ENCODE data around the gene NXPH1.

NXPH1 gene

DNA sequence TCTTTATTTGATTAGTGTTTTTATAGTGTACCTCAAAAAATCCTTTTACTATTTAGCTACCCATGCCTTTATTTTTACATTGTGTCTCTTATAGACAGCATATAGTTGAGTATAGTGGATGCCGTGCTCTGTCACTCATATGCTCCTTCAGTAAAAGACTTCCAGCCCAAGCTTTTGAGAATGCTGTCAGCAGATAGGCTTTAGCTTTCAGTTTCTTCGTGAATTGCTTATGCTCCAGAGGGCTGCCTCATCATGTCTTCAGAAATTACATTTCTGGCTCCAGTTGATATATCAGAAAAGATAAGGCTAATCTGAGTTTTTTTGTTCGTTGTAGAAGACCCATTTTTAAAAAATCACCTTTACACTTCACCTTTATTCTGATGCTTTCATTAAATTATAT, 332.0 kb downstream of the NXPH1 start:
- Histone ChIP-seq H3K4me2 (ENCODE audit: low read length) (no peak overlapping the region), H4K91ac (ENCODE audit: low read depth, low read length) (no peak overlapping the region), H3K9ac (ENCODE audit: low read length) (no peak overlapping the region), H3K79me1 (ENCODE audit: low read length) (no peaks in the 10 kb centered on the region), H3K4me3 (ENCODE audit: low read depth, low read length) (no peak overlapping the region), H3K9me3 (ENCODE audit: insufficient read depth, low read depth, low read length) (no peaks in the 10 kb centered on the region), H3K23ac (ENCODE audit: low read length) (no peak overlapping the region), H3K36me3 (ENCODE audit: control insufficient read depth in 1 of 2, insufficient read depth in 2 of 2, low read length in 2 of 2) (no peaks in the 10 kb centered on the region), H2AFZ (ENCODE audit: insufficient read depth, low read length, poor library complexity) (no peak overlapping the region), H4K8ac (ENCODE audit: low read depth, low read length) (no peak overlapping the region), H3K79me2 (ENCODE audit: control insufficient read depth, insufficient read depth, low read length, poor library complexity) (no peaks in the 10 kb centered on the region), H3K18ac (ENCODE audit: low read length) (no peak overlapping the region), H2BK120ac (ENCODE audit: insufficient read depth, low read length, poor library complexity) (no peak overlapping the region), H2BK5ac (ENCODE audit: low read depth, low read length, poor library complexity) (no peak overlapping the region), H3K4me1 (ENCODE audit: control insufficient read depth in 1 of 2, insufficient read depth in 2 of 2, low read length in 2 of 2) (no peaks in the 10 kb centered on the region), H4K12ac (ENCODE audit: low read depth, low read length) (no peak overlapping the region), H3K4ac (ENCODE audit: low read depth, low read length) (no peak overlapping the region), H3K27me3 (ENCODE audit: insufficient read depth, low read length) (no peaks in the 10 kb centered on the region), H3K27ac (ENCODE audit: low read depth, low read length) (no peak overlapping the region), H2BK12ac (ENCODE audit: low read length) (no peak overlapping the region), H3K14ac (ENCODE audit: low read length) (no peak overlapping the region), H2AK5ac (ENCODE audit: low read length) (no peak overlapping the region)
- no CpG with 5 or more reads among the region's 3 CpGs for WGBS (ENCODE audit: extremely low coverage, insufficient coverage, insufficient read length)
- no peak for DNase-seq

DNA sequence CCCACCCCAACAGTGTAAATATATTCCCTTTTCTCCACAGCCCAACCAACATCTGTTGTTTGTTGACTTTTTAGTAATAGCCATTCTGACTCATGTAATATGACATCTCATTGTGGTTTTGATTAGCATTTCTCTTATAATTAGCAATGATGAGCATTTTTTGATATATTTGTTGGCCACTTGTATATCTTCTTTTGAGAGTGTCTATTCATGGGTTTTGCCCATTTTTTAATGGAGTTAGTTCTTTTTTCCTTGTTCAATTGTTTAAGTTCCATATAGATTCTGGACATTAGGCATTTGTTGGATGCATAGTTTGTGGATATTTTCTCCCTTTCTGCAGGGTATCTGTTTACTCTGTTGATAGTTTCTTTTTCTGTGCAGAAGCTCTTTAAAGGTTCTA, 340.1 kb downstream of the NXPH1 start:
- Histone ChIP-seq H3K79me2 (ENCODE audit: control insufficient read depth, insufficient read depth, low read length, poor library complexity) (no peaks in the 10 kb centered on the region), H3K36me3 (ENCODE audit: control insufficient read depth in 1 of 2, insufficient read depth in 2 of 2, low read length in 2 of 2) (no peaks in the 10 kb centered on the region), H3K27ac (ENCODE audit: low read depth, low read length) (no peak overlapping the region), H4K91ac (ENCODE audit: low read depth, low read length) (no peak overlapping the region), H3K27me3 (ENCODE audit: insufficient read depth, low read length) (no peaks in the 10 kb centered on the region), H2BK5ac (ENCODE audit: low read depth, low read length, poor library complexity) (no peak overlapping the region), H4K8ac (ENCODE audit: low read depth, low read length) (no peak overlapping the region), H3K4me2 (ENCODE audit: low read length) (no peak overlapping the region), H2BK120ac (ENCODE audit: insufficient read depth, low read length, poor library complexity) (no peak overlapping the region), H3K14ac (ENCODE audit: low read length) (no peak overlapping the region), H3K4ac (ENCODE audit: low read depth, low read length) (no peak overlapping the region), H3K9ac (ENCODE audit: low read length) (no peak overlapping the region), H2AK5ac (ENCODE audit: low read length) (no peak overlapping the region), H3K18ac (ENCODE audit: low read length) (no peak overlapping the region), H3K4me1 (ENCODE audit: control insufficient read depth in 1 of 2, insufficient read depth in 2 of 2, low read length in 2 of 2) (no peaks in the 10 kb centered on the region), H3K23ac (ENCODE audit: low read length) (no peak overlapping the region), H3K79me1 (ENCODE audit: low read length) (no peaks in the 10 kb centered on the region), H3K9me3 (ENCODE audit: insufficient read depth, low read depth, low read length) (no peaks in the 10 kb centered on the region), H3K4me3 (ENCODE audit: low read depth, low read length) (no peak overlapping the region), H4K12ac (ENCODE audit: low read depth, low read length) (no peak overlapping the region), H2BK12ac (ENCODE audit: low read length) (no peak overlapping the region), H2AFZ (ENCODE audit: insufficient read depth, low read length, poor library complexity) (no peak overlapping the region)
- no peak for DNase-seq

GRCh38 chr7:8778459-8778858, 345.1 kb downstream of the NXPH1 start:
- no peak for DNase-seq
- no peak overlapping the region for H3K9ac ChIP-seq (ENCODE audit: low read length)
- no peak overlapping the region for H3K4me3 ChIP-seq (ENCODE audit: low read depth, low read length)
- H3K18ac ChIP-seq (ENCODE audit: low read length), result no peak overlapping the region
- H2AK5ac ChIP-seq (ENCODE audit: low read length), result no peak overlapping the region
- H3K27me3 ChIP-seq (ENCODE audit: insufficient read depth, low read length), result no peaks in the 10 kb centered on the region
- H2BK5ac ChIP-seq (ENCODE audit: low read depth, low read length, poor library complexity), result no peak overlapping the region
- no peak overlapping the region for H3K14ac ChIP-seq (ENCODE audit: low read length)
- H2BK12ac ChIP-seq (ENCODE audit: low read length), result no peak overlapping the region
- H3K36me3 ChIP-seq (ENCODE audit: control insufficient read depth in 1 of 2, insufficient read depth in 2 of 2, low read length in 2 of 2), result no peaks in the 10 kb centered on the region
- no peak overlapping the region for H4K91ac ChIP-seq (ENCODE audit: low read depth, low read length)
- H3K9me3 ChIP-seq (ENCODE audit: insufficient read depth, low read depth, low read length), result no peaks in the 10 kb centered on the region
- WGBS (ENCODE audit: extremely low coverage, insufficient coverage, insufficient read length), result no CpG with 5 or more reads among the region's 2 CpGs
- no peaks in the 10 kb centered on the region for H3K4me1 ChIP-seq (ENCODE audit: control insufficient read depth in 1 of 2, insufficient read depth in 2 of 2, low read length in 2 of 2)
- no peak overlapping the region for H2BK120ac ChIP-seq (ENCODE audit: insufficient read depth, low read length, poor library complexity)
- no peaks in the 10 kb centered on the region for H3K79me1 ChIP-seq (ENCODE audit: low read length)
- no peak overlapping the region for H2AFZ ChIP-seq (ENCODE audit: insufficient read depth, low read length, poor library complexity)
- no peak overlapping the region for H4K12ac ChIP-seq (ENCODE audit: low read depth, low read length)
- H4K8ac ChIP-seq (ENCODE audit: low read depth, low read length), result no peak overlapping the region
- no peak overlapping the region for H3K4me2 ChIP-seq (ENCODE audit: low read length)
- H3K23ac ChIP-seq (ENCODE audit: low read length), result no peak overlapping the region
- H3K27ac ChIP-seq (ENCODE audit: low read depth, low read length), result no peak overlapping the region
- H3K79me2 ChIP-seq (ENCODE audit: control insufficient read depth, insufficient read depth, low read length, poor library complexity), result no peaks in the 10 kb centered on the region
- no peak overlapping the region for H3K4ac ChIP-seq (ENCODE audit: low read depth, low read length)

DNA sequence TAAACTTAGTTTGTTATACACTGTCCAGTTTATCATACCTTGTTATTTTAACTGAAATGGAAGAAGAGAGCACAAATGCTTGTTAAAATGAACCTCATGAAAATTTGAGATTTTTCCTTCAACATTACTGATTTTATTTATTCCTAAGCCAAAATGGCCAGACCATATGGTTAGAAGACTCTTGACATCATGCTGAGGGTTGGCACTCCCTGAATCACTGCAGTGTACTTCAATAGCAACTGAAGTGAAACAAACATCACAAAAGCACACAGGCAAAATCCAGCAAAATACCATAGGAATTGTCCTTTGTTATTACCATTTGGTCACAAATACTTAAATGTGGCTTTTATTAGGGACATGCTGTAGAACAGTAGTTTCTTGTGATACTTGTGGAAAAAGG, 347.8 kb downstream of the NXPH1 start:
- no peak overlapping the region for H3K23ac ChIP-seq (ENCODE audit: low read length)
- no peak overlapping the region for H2BK12ac ChIP-seq (ENCODE audit: low read length)
- no peak overlapping the region for H3K4me3 ChIP-seq (ENCODE audit: low read depth, low read length)

DNA sequence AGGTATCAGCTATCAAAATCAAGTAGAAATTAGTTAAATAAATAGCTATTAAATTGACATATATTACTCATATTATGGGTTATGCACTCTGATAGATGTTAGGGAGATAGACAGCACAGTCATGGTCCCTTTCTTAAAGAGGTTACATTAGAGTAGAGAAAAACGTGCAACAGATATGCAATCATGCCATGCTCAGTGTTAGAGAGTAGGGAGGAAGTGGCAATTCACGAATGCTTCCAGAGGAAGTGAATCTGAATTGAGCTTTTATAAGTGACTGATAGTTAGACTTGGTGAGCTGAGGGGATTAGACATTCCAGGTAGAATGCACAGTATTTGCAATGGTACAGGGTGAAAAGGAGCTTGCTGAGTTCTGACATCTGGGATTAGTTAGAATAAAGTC, 349.8 kb downstream of the NXPH1 start:
- Histone ChIP-seq H3K18ac (ENCODE audit: low read length) (no peak overlapping the region), H3K79me2 (ENCODE audit: control insufficient read depth, insufficient read depth, low read length, poor library complexity) (no peaks in the 10 kb centered on the region), H2AFZ (ENCODE audit: insufficient read depth, low read length, poor library complexity) (no peak overlapping the region), H4K91ac (ENCODE audit: low read depth, low read length) (no peak overlapping the region), H3K4me1 (ENCODE audit: control insufficient read depth in 1 of 2, insufficient read depth in 2 of 2, low read length in 2 of 2) (no peaks in the 10 kb centered on the region), H4K8ac (ENCODE audit: low read depth, low read length) (no peak overlapping the region), H3K27me3 (ENCODE audit: insufficient read depth, low read length) (no peaks in the 10 kb centered on the region), H3K27ac (ENCODE audit: low read depth, low read length) (no peak overlapping the region), H2BK12ac (ENCODE audit: low read length) (no peak overlapping the region), H3K23ac (ENCODE audit: low read length) (no peak overlapping the region), H3K4me3 (ENCODE audit: low read depth, low read length) (no peak overlapping the region), H2AK5ac (ENCODE audit: low read length) (no peak overlapping the region), H2BK120ac (ENCODE audit: insufficient read depth, low read length, poor library complexity) (no peak overlapping the region), H3K4me2 (ENCODE audit: low read length) (no peak overlapping the region), H3K9ac (ENCODE audit: low read length) (no peak overlapping the region), H3K36me3 (ENCODE audit: control insufficient read depth in 1 of 2, insufficient read depth in 2 of 2, low read length in 2 of 2) (no peaks in the 10 kb centered on the region), H4K12ac (ENCODE audit: low read depth, low read length) (no peak overlapping the region), H3K14ac (ENCODE audit: low read length) (no peak overlapping the region), H3K79me1 (ENCODE audit: low read length) (no peaks in the 10 kb centered on the region), H3K9me3 (ENCODE audit: insufficient read depth, low read depth, low read length) (no peaks in the 10 kb centered on the region), H3K4ac (ENCODE audit: low read depth, low read length) (no peak overlapping the region), H2BK5ac (ENCODE audit: low read depth, low read length, poor library complexity) (no peak overlapping the region)
- no CpG with 5 or more reads among the region's 2 CpGs for WGBS (ENCODE audit: extremely low coverage, insufficient coverage, insufficient read length)
- DNase-seq, result no peak

More for the DNA sequence above, 347.8 kb downstream of the NXPH1 start:
- no peak overlapping the region for H3K14ac ChIP-seq (ENCODE audit: low read length)
- no peak overlapping the region for H4K8ac ChIP-seq (ENCODE audit: low read depth, low read length)
- no peak overlapping the region for H3K27ac ChIP-seq (ENCODE audit: low read depth, low read length)
- H3K4me2 ChIP-seq (ENCODE audit: low read length), result no peak overlapping the region
- no peaks in the 10 kb centered on the region for H3K79me1 ChIP-seq (ENCODE audit: low read length)
- no peak overlapping the region for H2BK120ac ChIP-seq (ENCODE audit: insufficient read depth, low read length, poor library complexity)
- H4K12ac ChIP-seq (ENCODE audit: low read depth, low read length), result no peak overlapping the region
- no peak for DNase-seq
- no peak overlapping the region for H4K91ac ChIP-seq (ENCODE audit: low read depth, low read length)
- no peak overlapping the region for H2AK5ac ChIP-seq (ENCODE audit: low read length)
- no peak overlapping the region for H3K18ac ChIP-seq (ENCODE audit: low read length)
- H2AFZ ChIP-seq (ENCODE audit: insufficient read depth, low read length, poor library complexity), result no peak overlapping the region
- H3K79me2 ChIP-seq (ENCODE audit: control insufficient read depth, insufficient read depth, low read length, poor library complexity), result no peaks in the 10 kb centered on the region
- H3K9me3 ChIP-seq (ENCODE audit: insufficient read depth, low read depth, low read length), result no peaks in the 10 kb centered on the region
- no peaks in the 10 kb centered on the region for H3K36me3 ChIP-seq (ENCODE audit: control insufficient read depth in 1 of 2, insufficient read depth in 2 of 2, low read length in 2 of 2)
- no peak overlapping the region for H2BK5ac ChIP-seq (ENCODE audit: low read depth, low read length, poor library complexity)
- H3K4ac ChIP-seq (ENCODE audit: low read depth, low read length), result no peak overlapping the region
- no peaks in the 10 kb centered on the region for H3K27me3 ChIP-seq (ENCODE audit: insufficient read depth, low read length)
- H3K4me1 ChIP-seq (ENCODE audit: control insufficient read depth in 1 of 2, insufficient read depth in 2 of 2, low read length in 2 of 2), result no peaks in the 10 kb centered on the region
- H3K9ac ChIP-seq (ENCODE audit: low read length), result no peak overlapping the region
